Stimulated activated CD8-positive, alpha-beta memory T cell treated with anti-CD3 and anti-CD28 coated beads, Interleukin-12 subunit alpha, Interleukin-12 subunit beta, amount 100 ng/mL, for 1 hour (primary cell): ENCODE measurements around the gene EML1.

ENCODE experiments used
- DNase-seq: peaks from one replicate; pipeline ENCODE4 v3.0.0-alpha.2; 2020; ENCODE audit warnings: low read depth

The EML1 gene

DNA sequence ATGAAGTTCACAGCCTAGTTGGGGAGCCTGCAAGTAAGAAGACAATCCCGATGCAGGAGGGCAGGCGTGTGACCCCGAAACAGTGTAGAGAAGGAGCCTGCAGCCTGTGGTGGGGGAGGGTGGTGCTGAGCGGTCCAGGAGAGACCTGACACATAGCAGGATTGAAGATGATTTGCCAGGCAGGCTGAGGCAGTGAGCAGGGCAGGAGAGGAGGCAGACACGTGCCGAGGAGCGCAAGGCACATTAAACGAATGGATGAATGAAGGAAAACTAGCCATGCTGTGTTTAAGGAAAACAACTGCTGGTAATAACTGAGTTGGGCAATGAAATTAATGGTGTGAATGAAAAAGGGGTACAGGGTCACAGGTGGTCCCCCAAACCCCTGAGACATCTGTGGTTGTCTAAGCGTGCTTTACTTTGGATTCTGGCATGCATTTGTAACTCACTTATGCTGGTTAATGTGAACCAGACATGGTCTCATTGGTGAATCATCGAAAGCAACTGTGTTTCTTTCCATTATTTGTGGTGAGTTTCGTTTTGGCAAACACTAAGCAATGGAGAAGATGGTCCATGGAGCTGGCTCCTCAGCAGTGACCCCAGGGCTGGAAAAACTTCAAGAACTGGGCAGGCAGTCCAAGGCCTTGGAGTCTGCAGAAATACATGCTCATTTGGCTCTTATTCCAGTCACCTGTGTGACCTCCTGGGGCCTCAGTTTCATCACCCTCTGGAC is 175.1 kb downstream of the EML1 start:
- no peak for DNase-seq

DNA sequence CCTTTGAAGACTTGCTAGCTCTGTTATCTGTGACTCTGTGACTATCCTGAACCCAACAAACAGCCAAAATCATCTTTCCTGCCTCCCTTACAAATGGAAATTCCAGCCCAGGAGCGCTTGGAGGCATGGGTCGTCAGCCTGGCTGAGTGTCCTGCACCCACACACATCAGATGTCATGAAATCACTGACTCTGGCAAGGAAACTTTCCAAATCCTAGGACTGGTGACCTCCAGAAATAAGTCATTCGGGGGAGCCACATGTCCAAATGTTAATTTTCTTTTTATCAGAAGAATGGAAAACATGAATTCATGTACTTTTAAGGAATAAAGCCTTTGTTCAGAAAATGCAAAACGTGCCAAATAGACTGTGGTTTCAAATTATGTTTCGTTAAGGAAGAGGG is 175.7 kb downstream of the EML1 start:
- no peak for DNase-seq

DNA sequence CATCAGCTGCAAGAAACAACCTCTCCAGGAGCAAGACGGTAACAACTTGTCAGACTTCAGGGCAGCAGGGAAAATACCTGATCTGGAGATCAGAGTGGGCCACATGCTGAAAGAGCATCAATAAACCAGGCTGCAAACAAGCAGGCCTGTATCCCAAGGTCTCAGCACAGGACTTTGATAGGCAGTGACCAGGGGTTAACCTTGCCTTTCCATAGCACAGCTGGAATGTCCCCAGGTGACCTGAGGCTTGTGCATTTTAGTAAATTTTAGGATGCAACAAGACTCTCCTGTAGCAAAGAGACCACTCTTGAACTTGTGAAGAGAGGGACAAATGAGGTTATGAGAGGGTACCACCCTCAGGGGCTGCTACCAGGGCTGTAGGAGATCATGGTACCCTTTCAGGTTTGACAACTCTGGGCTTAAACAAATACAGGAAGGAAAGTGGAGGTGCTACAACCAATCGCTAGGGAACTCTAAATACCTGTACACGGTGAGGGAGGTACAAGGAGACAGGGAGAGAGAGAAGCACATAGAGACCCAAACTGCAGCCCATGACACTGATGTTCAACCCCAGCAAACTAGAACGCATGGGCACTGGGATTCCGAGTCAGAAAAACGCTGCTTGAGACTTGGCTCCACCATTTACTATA is 176.6 kb downstream of the EML1 start:
- DNase-seq: no peak

DNA sequence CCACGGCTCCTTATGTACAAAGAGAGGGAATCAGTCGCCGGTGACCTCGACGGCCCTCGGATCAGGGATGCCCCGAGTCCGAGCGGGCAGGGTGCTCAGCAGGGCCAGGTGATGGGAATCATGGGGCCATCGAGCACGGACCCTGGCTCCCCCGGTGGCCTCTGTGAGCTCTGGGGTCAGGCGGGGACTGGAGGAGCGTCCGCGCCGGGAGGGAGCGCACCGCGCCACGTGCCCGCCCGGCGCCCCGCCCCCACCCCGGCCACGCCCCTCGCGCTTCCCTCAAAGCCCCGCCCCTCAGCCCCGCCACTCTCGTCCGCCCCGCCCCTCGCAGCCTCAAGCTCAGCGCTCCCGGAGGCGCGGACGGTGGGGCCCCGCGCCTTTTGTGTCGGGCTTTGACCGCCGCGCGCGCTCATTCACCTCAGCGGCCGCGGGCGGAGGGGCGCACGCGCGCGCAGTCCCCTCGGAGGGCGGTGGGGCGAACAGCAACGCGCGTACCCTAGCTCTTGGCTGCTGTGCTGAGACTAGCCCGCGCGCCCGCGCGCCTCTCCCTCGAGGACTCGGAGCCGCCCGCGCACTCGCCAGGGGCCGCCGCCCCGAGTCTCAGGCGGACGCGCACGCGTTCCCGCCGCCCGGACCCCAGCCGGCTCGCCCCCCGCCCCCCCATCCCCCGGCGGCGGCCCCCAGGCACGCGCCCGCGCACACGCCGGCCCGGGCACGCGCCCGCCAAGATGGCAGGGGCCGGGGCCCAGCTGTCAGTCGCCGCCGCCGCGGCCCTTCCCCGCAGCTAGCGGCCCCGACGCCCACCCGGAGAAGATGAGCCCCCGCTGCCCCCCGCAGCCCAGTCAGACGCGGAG is 178.1 kb downstream of the EML1 start:
- peak; percentile 63 for DNase-seq

DNA sequence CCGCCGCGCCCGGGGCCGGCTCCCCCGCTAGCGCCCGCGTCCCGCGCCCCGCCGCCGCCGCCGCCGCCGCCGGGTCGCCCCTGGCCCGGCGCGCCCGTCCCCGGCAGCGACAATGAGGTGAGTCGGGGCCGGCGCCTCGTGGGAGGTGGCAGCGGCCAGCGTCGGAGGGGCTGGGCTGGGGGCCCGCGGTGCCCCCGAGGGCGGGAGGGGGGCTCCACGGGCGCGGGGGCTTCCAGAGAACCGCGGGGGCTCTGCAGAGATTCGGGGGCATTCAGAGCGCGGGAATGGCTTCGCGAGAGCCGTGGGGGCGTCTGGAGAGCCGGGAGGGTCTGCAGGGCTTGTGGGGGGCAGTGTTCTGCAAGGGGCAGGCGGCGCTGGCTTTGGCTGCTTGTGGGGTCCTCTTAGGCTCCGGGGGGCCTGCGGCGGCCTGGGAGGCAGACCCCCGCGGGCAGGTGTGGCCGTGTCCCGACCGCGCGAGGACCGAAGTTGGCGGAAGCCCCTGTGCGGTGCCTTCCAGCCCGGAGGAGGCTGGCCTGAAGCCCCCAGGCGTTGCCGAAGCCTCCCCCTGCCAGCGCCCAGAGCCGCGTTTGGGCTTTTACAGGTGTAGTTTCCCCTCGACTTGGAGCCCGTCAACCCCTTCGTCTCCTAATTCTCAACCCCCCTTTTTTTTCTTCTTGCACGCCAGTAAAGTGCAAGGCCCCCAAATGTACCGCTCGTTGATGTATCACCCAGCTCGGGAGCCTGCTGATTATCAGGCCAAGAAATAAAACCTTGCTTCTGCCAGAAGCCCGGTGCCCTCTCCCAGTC is 178.9 kb downstream of the EML1 start:
- no peak for DNase-seq

DNA sequence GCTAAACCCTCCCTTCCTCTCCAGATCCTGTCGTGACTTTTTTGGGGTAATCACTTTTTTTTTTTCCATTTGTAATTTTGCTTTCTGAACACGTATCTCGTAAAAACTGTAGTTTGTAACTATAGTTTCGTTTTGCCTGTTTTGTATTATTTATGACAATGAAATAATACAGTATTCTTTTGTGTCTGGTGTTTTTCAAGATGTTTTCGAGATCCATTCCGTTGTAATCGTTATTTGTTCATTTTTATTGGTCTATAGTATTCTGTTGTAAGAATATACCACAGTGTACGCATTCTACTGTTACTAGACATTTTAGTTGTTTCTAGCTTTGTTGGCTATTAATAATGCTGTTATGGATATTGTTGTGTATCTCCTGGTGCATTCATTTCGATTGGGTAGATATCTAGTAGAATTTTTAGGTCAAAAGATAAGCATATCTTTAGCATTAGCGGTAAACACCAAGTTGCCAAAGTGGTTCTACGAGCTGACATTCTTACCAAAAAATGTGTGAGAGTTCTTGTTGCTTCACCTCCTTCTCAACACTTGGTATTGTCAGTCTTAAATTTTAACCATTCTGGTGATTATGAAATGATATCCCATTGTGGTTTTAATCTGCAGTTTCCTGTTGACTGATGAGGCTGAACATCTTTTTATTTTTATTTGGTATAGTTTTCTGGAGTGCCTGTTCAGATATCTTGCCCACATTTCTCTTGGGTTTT is 179.7 kb downstream of the EML1 start:
- DNase-seq: no peak

DNA sequence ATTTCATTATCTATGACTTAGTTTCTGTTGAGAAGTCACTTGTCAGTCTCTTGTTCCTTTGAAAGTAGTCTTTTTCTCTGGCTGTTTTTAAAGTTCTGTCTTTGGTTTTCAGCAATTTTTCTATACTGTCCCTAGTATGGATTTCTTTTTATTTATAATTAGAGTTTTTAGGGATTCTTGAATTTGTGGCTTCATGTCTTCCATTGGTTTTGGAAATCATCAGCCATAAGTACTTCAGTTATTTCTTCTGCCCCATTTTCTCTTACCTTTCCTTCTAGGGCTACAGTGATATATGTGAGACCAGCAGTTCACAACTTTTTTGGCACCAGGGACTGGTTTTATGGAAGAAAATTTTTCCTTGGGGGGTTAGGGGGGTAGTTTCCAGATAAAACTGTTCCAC is 182.0 kb downstream of the EML1 start:
- DNase-seq: no peak

DNA sequence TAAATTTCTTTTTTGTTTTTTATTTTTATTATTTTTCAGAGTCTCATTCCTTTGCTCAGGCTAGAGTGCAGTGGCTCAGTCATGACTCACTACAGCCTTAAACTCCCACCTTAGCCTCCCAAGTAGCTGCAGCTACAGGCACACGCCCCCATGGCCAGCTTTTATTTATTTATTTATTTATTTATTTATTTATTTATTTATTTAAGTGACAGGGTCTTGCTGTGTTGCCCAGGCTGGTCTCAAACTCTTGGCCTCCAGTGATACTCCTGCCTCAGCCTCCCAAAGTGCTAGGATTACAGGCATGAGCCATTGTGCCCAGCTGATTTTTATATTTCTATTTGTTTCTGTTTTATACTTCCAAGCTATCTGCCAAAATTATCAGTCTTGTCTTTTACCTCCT is 182.8 kb downstream of the EML1 start:
- DNase-seq: no peak

DNA sequence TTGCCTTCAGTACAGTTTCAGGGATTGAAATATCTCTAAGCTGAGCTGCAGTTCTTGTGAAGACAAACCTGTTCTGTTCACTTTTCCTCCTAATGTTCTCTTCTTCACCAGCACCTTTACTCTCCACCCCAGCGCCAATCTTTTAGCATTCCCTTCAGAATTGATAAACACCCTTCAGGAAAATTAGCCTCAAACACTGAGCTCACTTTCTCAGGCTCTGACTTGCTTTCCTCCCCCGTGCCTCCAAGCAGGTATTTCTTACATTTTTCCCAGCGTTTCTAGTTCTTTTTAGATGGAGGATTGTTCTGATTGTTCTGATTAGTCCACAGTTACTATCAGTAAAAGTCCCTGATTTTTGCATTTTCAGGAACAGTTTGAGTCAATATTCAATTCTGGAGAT is 183.5 kb downstream of the EML1 start:
- no peak for DNase-seq

DNA sequence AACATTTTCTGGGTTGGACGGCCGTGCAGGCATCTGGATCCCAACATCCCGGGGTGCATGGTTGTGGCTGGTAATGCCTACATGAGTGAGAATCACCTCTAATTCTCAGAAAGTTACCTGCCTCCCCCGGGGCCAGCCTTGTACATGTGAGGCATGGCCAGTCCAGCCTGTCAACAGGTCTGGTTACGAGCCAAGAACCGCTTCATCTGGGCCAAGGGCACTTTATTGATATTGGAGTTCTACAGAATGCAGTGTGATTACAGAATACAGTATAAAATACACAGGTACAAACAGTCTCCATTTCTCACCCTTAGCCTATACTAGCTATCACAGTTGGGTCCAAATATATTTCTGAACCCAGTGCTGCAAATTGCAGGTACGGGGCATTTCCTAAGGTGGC is 187.1 kb downstream of the EML1 start:
- DNase-seq: no peak

DNA sequence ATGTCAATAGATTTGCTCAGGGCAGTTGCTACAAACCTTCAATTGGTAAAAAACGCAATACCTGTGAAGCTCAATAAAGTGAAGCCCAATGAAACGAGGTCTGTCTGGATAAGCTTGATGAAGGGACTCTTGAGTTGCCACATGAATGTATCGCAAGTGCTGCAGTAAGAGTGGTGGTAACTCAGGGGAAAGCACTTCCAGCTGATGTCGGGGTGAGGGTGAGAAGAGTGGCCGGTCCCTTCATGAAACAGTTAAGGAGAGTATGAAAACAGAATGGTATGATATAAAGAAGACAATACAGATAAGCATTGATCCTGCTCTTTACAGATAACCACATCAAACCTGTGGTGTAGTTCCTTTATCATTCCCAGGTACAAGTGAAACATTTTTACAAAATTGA is 188.6 kb downstream of the EML1 start:
- DNase-seq: no peak

DNA sequence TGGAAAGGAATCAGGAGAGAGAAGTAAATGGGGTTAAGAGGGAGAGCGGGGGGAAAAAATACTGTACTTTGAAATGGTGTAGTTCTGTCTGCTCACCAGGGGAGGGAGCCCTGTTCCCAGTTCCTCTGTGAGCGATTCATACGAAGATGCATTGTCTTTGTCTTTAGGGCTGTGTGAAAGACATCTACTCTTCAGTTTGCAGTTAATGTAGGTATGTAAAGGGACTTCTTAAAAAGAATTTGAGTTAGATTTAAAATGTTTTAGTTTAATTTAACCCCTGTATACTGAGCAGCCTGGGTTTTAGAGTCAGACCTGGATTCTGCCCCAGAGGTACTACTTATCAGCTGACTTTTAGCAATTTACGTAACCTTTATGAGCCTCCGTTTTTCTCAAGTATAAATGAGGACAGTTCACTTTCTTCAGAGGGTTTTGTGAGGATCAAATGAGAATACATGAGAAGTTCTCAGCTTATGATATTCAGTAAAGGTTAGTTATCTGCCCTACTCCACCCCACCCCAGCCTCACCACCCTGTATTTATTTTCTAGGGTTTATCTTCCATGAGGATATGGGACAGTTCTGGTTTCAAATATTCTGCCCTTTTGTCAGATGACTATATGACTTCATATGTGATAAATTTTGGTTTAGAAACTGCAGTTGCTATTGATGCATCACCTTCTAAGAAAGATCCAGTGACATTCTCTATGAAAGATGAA is 189.5 kb downstream of the EML1 start:
- DNase-seq: peak; percentile 47

DNA sequence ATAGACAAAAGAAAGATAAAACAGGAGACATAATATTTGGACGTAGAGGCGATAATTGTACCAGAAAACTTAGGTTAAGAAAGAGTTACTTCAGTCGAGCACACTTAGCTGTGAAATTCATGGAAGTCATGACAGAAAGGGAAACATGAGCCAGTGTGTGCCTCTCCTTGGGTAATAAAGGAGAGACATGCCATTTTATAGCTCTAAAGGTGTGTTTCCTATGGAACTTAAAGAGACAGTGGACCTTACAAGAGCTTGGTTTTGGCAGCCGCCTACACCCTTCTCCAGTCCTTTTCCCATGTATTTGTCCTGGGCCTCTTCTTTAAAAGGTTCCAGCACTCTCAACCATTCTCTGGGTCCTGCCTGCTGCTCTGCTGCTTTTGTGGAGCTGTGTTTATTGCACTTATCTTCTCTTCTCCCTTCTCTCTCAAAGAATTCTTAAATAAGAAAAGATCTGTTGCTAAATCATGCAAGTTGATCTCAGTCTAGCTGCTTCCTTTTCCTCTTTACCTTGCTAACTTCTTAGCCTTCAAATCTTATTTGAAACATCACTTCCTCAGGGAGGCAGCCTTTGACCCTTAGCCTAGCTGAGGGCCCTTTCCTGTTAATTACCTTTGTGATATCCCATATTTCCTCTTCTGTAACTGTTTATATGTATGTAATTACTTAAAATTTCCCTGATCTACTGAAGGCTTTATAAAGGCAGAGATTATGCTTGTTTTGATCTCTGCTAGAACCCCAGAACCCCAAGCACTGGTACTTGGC is 190.2 kb downstream of the EML1 start:
- DNase-seq: no peak

DNA sequence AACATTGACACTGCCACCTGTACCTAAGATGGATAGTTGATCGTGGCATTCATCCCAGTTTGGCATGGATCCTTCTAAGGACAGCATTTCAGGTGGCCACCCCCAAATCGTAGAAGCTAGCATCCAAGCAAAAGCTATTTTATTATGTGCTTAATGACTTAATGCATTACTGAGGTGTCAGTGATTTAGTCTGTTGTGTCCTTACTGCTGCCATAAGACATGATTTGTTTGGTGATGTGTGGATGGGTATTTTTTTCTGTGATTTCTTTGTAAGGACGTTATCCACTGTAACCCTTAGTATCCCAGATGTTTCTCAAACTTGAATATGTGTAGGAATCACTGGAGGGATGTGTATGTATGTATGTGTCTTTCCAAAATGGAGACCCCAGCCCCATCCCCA is 190.8 kb downstream of the EML1 start:
- no peak for DNase-seq

DNA sequence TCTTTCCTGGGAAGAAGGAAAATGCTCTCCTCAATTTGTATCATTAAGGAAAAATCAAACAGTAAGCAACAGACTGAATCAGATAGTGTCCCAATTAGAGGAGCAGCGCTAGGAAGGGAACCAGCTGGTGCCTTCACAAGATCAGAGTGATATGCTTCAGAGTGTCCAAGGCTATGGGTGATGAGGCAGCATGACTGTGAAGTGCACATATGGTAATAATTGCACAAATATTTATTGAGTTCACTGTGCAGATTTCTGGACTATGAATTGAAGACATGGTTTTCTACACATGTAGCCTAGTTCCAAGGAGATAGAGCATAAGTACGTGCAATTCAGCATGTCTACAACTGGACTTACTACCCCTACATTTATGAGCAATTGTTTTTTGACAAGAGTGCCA is 193.2 kb downstream of the EML1 start:
- no peak for DNase-seq

DNA sequence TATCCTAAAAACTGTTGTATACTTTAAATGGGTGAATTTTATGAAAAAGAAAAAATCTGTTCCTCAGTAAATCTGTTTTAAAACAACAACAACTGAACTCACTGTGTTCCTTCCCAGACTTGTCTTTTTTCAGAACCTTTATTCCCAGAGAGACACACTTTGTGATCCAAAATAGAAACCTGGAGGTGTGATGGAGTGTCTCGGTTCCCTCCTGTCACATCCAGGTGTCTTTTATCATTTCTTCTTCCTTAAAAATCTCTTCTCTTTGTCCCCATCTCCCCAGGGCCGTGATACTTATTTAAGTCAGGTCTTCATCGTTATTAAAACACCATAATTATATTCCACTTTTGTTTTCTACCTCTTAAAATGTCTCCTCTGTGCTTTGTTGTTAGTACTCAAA is 195.8 kb downstream of the EML1 start:
- DNase-seq: no peak

DNA sequence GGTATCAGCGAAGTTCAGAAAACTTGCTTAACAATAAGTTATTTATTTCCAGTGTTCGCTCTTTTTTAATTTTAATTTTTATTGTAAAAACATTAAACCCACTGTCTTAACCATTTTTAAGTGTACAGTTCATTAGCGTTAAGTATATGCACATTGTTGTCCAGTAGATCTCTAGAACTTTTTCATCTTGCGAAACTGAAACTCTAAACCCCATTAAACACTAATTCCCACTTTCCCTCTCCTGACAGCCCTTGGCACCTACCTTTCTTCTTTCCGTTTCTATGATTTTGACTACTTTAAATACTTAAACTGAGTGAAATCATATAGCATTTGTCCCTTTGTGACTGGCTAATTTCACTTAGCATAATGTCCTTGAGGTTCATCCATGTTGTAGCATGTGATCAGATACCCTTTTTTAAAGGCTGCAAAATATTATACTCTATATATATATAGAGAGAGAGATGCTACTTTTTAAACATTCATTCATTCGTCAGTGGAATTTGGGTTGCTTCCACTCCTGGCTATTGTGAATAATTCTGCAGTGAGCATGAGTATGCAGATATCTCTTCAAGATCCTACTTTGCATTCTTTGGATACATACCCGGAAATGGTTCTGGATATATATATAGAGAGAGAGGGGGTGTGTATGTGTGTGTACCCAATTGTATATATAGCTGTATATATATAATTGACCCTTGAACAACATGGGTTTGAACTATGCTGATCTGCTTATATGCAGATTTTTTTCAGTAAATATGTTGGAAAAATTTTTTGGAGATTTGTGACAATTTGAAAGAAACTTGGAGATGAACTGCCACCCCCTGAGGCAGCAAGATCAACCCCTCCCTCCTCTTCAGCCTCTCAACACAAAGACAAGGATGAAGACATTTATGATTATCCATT is 197.3 kb downstream of the EML1 start:
- no peak for DNase-seq

DNA sequence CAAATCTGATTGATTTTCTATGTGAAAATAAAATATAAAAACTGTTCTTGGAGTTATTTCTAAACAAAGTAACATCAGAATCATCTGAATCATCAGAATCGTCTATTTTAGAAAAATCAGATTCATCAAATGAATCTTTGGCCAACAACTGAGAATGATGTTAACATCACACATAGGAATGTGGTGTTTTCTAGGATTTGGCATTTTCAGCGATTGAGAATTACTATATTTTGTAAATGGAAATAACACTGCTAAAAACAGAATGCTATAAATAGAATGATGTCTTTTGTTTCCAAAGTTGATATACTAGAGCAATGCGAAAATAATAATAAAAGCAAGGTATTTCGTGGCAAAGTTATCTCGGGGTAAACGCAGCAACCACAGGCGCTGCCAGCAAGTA is 198.1 kb downstream of the EML1 start:
- no peak for DNase-seq
